AG08396 (cell line): ENCODE measurements around the gene MTUS2.

Experiments
- DNase-seq: peaks from one replicate; pipeline ENCODE4 v3.0.0; 2012; ENCODE audit warnings: low spot score, mixed read lengths

MTUS2 gene

GRCh38 chr13:28859069-28859468, 38.9 kb downstream of the MTUS2 start:
- DNase-seq: no peak

- DNase-seq: no peak
Measured at GRCh38 chr13:28859717-28860116, 39.6 kb downstream of the MTUS2 start.

DNA sequence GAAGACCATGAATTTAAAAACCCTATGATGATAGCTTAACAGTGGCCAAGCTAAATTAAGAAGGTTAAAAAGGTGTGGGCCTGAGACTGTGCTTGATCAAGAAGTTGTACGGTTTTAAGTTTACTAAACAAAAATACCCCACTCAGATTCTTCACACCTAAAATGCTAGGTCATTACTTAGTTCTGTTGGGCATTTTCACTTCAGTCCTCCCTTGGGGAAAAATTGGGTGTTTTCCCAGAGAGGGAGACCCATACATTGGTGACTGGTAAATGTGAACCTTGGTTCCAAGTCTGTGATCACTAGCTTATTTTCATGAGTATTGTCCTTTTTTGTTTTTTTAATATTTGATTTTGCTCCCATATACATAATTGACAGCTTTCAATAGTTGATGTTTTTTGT, 44.4 kb downstream of the MTUS2 start:
- no peak for DNase-seq

DNA sequence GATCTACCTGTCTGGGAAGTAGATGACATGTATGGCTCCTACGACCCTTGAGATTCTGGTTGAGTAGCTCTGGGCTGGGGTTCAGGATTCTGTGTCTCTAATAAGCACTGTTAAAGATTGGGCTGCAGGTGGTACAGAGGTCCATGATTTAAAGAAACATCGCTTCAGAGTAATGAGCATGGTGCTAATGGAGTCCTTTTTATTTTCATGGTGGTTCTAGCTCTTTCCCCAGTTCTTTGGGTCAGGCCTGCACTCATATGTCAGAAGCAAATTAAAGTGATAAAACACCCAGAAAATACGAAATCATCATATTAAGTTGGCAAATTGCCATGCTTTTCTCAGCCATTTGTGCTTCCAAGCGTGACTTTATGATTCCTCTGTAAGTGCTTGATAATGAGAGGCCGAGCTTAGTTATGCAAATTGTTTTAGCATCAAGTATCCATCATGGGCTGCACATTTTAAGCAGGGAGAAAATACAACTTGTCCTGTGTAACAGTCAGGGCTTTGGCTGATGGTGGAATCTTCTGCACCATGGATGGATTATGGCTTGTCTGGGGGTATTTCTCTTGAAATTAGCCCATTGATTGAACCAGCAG, 45.1 kb downstream of the MTUS2 start:
- no peak for DNase-seq

DNA sequence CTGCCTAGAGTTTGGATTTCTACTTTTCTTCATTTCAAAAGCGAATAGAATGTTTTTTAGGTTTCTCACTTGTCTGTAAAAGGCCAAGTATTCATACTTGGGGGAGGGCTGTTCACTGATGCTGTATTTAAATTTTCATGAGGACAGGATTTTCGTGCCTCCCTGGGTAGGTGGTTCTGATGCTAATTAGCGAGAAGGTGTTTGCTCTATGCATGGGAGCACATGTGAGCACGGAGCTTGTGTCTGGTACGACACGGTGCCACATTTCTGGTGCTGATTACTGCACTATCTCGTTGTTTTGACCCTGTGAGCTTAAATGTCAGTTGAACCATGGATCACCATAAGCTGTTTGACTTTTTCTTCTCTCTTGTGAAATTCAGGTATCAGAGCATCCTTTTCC, 45.8 kb downstream of the MTUS2 start:
- no peak for DNase-seq

DNA sequence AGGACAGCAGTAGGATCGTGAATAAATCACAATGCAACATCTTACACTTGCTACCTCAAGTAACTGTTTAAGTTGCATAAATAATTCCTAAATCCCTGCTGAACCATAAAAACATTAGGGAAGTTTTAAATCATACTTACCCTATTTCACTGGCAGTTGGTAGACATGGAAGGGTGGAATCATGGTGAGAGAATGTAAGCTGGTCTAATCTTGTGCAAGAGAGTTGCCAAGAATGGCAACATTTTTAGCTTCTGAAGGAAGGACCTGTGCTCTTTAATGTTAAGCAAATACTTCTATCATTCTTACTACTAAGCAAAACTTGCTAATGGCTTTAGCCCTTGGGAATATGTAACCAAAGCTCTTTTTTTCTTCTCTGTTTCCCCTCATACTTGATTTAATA, 46.8 kb downstream of the MTUS2 start:
- DNase-seq: no peak

- no peak for DNase-seq
Measured at GRCh38 chr13:28867564-28867963, 47.4 kb downstream of the MTUS2 start.

DNA sequence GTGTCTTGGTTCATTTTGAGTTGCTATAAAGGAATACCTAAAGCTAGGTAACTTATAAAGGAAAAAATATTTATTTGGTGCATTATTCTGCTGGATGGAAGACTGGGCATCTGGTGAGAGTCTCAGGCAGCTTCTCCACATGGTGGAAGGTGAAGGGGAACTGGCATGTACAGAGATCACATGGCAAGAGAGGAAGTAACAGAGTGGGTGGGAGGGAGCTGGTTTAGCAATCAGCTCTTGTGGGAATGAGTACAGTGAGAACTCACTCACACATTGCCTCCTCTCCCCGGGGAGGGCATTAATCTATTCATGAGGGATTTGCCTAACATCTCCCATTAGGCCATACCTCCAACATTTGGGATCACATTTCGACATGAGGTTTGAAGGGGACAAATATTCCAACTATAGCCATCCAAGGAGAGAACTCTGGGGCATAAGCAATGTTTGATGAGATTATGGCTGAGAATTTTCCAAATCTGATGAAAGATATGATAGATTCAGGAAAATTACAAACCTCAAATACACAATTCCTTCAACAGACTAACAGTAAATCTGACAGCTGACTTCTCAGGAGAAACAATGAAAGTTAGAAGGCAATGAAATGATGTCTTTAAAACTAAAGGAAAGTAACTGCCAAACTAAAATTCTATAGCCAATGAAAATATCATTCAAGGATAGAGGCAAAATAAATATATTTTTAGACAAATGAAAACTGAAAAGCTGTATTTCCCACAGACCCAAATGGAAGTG, 52.5 kb downstream of the MTUS2 start:
- DNase-seq: no peak

DNA sequence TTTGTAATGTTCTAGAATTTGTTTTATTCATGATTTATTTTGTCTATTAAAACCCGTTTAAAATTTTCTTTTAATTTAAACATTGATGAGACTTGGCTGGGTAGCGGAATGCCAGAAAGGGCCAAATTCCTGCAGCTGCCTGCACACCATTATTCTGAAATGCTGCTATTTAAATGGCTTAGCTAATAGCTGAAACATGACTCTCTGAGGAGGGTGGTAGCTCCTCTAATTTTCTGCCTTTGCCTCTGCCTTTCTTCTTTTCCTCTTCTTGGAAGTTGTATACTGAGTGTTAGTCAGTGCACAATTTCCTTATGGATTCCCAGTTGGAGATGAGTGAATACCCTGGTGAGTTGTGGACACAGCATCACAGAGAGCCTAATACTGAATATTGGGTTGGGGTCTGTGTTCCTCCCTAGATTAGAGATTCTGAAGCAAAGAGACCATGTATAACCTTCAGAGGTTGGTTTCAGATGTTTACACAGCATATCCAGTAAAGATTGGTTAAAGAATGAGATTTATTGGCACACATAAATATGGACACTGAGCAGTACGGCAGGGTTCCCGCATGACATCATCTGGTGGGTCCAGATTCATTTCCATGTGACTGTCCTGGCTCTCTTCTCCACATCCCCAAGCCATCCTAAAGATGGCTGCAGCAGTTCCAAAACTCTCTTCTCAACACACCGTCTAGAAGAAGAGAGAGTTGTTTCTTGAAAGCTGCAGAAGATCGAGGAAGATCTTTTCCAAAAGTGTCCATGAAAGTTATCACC, 55.9 kb downstream of the MTUS2 start:
- DNase-seq: no peak

- no peak for DNase-seq
Measured at GRCh38 chr13:28877408-28877807, 57.3 kb downstream of the MTUS2 start.

- no peak for DNase-seq
Measured at GRCh38 chr13:28885181-28885580, 65.0 kb downstream of the MTUS2 start.

DNA sequence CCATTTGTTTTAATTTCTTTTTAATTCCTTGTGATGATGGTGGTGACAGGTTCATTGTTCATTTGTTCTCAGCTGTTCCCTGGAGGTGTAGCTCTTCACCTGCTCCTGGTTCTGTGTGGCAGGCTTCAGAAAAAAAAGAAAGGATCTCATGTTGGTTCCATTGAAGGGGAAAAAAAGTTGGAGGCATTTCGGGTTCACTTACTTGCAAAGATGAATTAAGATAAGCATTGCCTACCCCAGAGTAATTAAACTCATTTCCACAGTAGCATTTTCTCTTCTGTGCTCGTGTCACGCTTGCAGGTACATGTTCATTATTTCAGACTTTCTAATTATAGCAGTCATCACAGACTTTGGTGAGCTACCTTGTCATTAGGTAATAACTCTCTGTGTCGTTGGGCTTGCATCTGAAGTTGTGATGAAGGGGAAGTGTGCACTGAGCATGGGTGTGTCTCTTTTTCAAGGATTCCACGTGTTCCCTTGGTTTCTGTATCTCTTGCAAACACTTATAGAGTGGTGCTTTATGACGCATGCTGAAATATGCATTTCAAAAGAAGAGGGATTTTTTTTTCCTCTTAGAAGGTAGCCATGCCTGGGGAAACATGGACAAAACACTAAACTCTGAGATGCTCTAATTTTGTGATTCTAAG, 69.1 kb downstream of the MTUS2 start:
- DNase-seq: no peak

GRCh38 chr13:28890712-28891111, 70.6 kb downstream of the MTUS2 start:
- no peak for DNase-seq

GRCh38 chr13:28918030-28918429, 97.9 kb downstream of the MTUS2 start:
- DNase-seq: no peak

- DNase-seq: no peak
Measured at GRCh38 chr13:28922341-28922740, 102.2 kb downstream of the MTUS2 start.

- no peak for DNase-seq
Measured at GRCh38 chr13:28935104-28935503, 115.0 kb downstream of the MTUS2 start.

DNA sequence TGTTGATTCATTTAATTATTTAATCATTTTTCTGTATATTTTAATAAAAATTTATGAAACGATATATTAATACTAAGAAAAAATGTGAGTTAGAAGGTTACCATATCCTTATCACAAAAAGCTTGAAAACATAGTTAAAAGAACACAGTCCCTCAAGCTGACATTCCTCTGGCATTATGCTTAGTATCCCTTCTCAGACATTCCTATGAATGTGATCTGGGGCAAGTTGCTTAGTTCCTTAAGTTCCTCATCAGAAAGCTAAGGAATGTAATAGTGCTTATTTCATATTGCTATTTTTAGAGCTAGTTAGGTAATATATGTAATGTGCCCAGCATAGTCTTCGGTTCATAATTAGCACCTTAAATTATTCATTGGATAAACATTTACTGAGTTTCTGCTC, 122.8 kb downstream of the MTUS2 start:
- no peak for DNase-seq

GRCh38 chr13:28953714-28954418, 133.7 kb downstream of the MTUS2 start:
- no peak for DNase-seq

- no peak for DNase-seq
Measured at GRCh38 chr13:28954419-28954725, 134.2 kb downstream of the MTUS2 start.

DNA sequence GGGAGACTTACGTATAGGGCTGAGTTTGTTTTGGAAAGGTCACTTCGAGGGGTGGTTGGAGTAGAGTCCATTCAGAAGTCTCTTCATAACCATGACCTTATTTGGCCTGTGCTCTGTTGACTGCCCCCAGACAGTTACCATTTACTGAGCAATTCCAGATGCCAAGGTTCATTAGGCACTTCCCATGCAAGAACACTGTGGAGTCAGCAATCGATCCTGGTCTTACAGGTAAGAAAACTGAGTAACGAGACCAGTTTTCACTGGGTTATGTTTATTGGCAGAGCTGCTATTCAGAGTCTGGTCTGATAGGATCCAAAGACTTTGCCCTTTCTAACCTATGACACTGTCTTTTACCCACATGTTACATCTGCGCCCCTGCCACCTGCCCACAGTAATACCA, 134.7 kb downstream of the MTUS2 start:
- DNase-seq: no peak

- no peak for DNase-seq
Measured at GRCh38 chr13:28955264-28955966, 135.3 kb downstream of the MTUS2 start.

DNA sequence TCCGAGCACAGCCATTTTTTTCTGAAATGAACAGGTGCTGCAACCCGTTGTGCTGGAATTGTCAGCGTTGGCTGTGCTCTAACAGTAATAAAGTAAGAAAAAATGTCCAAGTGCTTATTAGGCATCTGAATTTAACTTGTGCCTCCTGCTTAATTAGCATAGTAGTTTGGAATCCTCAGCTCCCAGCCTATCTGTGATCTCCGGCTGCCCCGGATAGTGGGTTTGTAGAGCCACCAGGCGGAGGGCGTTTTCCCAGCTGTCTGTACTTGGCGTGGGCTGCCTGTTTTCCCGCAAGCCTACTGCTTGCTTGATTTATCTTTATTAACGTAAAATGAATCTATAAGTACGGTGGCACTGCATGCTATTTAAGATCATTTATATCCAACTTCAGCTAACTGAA, 137.9 kb downstream of the MTUS2 start:
- no peak for DNase-seq
